ENCODE data around the gene CBR3.

CBR3 gene

DNA sequence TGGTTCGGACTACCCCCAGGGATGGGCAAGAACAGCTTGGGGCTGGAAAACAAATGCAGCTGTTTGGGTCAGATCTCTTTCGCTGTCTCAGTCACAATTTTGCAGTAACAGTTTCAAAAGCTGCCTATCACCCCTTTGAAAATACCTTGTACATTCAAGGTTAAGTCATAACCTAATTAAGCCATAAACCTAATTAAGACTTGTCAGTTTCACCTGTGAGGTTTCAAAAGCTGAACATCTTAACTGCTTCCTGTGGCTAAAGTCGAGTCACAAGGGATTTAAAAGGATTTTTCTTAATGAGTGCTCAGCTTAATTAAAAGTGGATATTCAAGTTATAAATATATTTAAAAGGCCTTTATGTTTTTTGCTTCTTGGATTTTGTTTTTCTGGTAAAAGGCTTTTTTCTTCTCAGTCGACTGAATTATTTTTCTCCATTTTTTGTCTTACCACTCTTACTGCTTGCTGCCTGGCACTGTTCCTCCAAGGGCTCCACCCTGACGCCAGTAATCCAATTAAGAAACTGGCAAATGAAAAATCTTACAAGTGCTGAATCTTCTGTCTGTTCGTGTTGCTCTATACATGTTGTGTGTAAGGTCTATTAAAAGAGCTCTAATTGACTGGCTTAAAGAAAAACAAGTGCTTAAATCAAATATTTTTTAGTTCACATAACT, 33.8 kb upstream of the CBR3 start:
- H2AK5ac ChIP-seq (ENCODE audit: low read length), result no peak overlapping the region
- H2BK120ac ChIP-seq (ENCODE audit: low read depth, low read length), result peak overlapping the region; percentile 68
- no peak overlapping the region for H3K23ac ChIP-seq (ENCODE audit: low read length)
- H3K4me1 ChIP-seq (ENCODE audit: control insufficient read depth, low read depth, low read length), result peaks cover 4% of the 10 kb centered on the region
- DNase-seq, result no peak
- peak overlapping the region; percentile 90 for H3K18ac ChIP-seq (ENCODE audit: low read length)
- no CpG with 5 or more reads among the region's 6 CpGs for WGBS (ENCODE audit: extremely low coverage, insufficient coverage, low lambda C conversion rate)
- H3K4ac ChIP-seq (ENCODE audit: low read depth, low read length), result no peak overlapping the region
- no peak overlapping the region for H3K4me3 ChIP-seq (ENCODE audit: low read length)
- H2BK15ac ChIP-seq (replicated peaks; ENCODE audit: low read depth), result no peak overlapping the region
- H3K36me3 ChIP-seq (ENCODE audit: control insufficient read depth, insufficient read depth, low read length), result no peaks in the 10 kb centered on the region
- peak overlapping the region; percentile 54 for H3K27ac ChIP-seq (ENCODE audit: low read depth, low read length)
- no peak overlapping the region for H4K8ac ChIP-seq (ENCODE audit: low read depth, low read length)
- no peak overlapping the region for H2BK5ac ChIP-seq (ENCODE audit: low read length)
- H3K9ac ChIP-seq (ENCODE audit: low read length), result no peak overlapping the region
- H3K79me1 ChIP-seq (ENCODE audit: low read length), result no peaks in the 10 kb centered on the region
- no peak overlapping the region for H4K5ac ChIP-seq (ENCODE audit: low read length)
- no peaks in the 10 kb centered on the region for H3K27me3 ChIP-seq (ENCODE audit: insufficient read depth, low read length, poor library complexity)
- no peak overlapping the region for H3K4me2 ChIP-seq (ENCODE audit: low read length)
- no peak overlapping the region for H3K56ac ChIP-seq (ENCODE audit: low read length)
- no peaks in the 10 kb centered on the region for H3K79me2 ChIP-seq (ENCODE audit: control insufficient read depth, insufficient read depth, low read length)

DNA sequence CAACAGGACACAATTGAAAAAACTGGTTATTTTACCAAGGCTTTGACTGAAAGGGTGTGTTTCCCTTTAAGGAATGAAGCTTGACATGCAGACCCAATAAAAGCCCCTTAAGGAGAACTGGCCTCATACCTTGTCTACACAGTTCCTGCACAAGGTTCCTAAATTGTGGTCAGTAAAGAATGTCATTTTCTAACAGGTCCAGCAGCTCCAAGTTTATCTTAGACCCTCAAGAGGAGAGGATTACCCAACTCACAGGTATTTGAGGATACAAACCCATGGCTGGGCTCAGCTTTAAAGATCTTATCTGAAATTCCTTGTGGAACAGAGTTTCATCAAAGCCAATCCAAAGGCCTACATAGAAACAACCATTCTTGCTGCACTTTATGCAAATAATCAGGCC, 31.4 kb upstream of the CBR3 start:
- Histone ChIP-seq H4K5ac (ENCODE audit: low read length) (no peak overlapping the region), H2BK5ac (ENCODE audit: low read length) (no peak overlapping the region)

DNA sequence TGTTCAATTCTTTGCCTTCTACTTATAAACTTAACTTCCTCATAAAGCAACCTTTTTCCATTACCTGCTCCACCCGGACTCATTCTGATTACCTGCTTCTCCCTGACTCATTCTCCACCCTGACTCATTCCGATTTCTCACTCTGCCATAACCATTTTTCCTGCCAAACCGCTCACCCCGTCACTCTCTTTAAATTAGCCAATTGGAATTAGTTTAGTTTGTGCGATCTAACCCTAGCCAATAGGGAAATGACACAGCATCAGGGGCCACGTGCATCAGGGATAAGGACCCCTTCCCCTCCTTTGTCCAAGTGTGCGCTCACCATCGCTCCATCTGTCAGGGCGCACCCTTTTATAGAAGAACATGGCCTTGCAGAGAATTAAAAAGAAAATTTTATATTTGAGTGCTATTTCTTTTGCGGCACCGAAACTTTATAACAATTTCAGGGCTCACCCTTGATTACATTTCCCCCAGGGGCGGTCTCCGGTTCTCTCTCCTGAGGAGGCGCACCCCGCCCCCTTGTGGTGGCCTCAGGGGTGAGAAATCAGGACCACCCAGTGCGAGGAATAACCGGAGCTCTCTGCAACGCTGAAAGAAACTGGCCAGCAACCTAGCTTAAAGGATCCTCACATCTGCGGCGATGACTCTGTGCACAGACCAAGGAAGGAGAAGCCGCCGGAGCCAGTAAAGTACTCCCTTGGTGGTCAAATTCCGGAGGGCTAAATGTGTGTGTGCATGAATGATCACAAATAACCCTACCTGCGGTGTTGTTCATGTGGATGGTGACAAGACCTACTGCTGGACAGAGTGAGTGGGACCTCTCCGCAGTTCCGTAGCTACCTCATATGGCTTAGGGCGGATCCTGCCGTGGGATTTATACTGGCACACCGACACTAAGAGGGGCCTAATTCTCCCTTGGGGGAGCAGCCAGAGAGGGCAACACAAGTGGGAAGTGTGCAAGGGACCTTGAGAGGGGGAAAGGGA, 30.3 kb upstream of the CBR3 start:
- H2BK5ac ChIP-seq (ENCODE audit: low read length), result peak overlapping the region; percentile 64
- H2BK15ac ChIP-seq (replicated peaks; ENCODE audit: low read depth), result no peak overlapping the region
- no peaks in the 10 kb centered on the region for H3K79me2 ChIP-seq (ENCODE audit: control insufficient read depth, insufficient read depth, low read length)
- no CpG with 5 or more reads among the region's 29 CpGs for WGBS (ENCODE audit: extremely low coverage, insufficient coverage, low lambda C conversion rate)
- H3K4me1 ChIP-seq (ENCODE audit: control insufficient read depth, low read depth, low read length), result peaks cover 4% of the 10 kb centered on the region
- DNase-seq, result peak; percentile 81
- H2BK120ac ChIP-seq (ENCODE audit: low read depth, low read length), result no peak overlapping the region
- H3K4ac ChIP-seq (ENCODE audit: low read depth, low read length), result peak overlapping the region; percentile 56
- H3K27ac ChIP-seq (ENCODE audit: low read depth, low read length), result peak overlapping the region; percentile 25
- no peak overlapping the region for H4K8ac ChIP-seq (ENCODE audit: low read depth, low read length)
- peak overlapping the region; percentile 25 for H3K18ac ChIP-seq (ENCODE audit: low read length)
- H3K36me3 ChIP-seq (ENCODE audit: control insufficient read depth, insufficient read depth, low read length), result no peaks in the 10 kb centered on the region
- H3K4me3 ChIP-seq (ENCODE audit: low read length), result peak overlapping the region; percentile 1
- no peaks in the 10 kb centered on the region for H3K79me1 ChIP-seq (ENCODE audit: low read length)
- H3K23ac ChIP-seq (ENCODE audit: low read length), result no peak overlapping the region
- peak overlapping the region; percentile 56 for H2AK5ac ChIP-seq (ENCODE audit: low read length)
- no peak overlapping the region for H4K5ac ChIP-seq (ENCODE audit: low read length)
- H3K4me2 ChIP-seq (ENCODE audit: low read length), result peak overlapping the region; percentile 19
- peak overlapping the region; percentile 76 for H3K9ac ChIP-seq (ENCODE audit: low read length)
- peak overlapping the region; percentile 89 for H3K56ac ChIP-seq (ENCODE audit: low read length)
- H3K27me3 ChIP-seq (ENCODE audit: insufficient read depth, low read length, poor library complexity), result no peaks in the 10 kb centered on the region

More for the DNA sequence above, 31.4 kb upstream of the CBR3 start:
- H3K36me3 ChIP-seq (ENCODE audit: control insufficient read depth, insufficient read depth, low read length), result no peaks in the 10 kb centered on the region
- no peak overlapping the region for H3K18ac ChIP-seq (ENCODE audit: low read length)
- H3K4me1 ChIP-seq (ENCODE audit: control insufficient read depth, low read depth, low read length), result peaks cover 4% of the 10 kb centered on the region
- H3K79me2 ChIP-seq (ENCODE audit: control insufficient read depth, insufficient read depth, low read length), result no peaks in the 10 kb centered on the region
- H4K8ac ChIP-seq (ENCODE audit: low read depth, low read length), result no peak overlapping the region
- H3K9ac ChIP-seq (ENCODE audit: low read length), result no peak overlapping the region
- H3K27me3 ChIP-seq (ENCODE audit: insufficient read depth, low read length, poor library complexity), result no peaks in the 10 kb centered on the region
- no peak overlapping the region for H3K4ac ChIP-seq (ENCODE audit: low read depth, low read length)
- no peak overlapping the region for H2BK15ac ChIP-seq (replicated peaks; ENCODE audit: low read depth)
- H2BK120ac ChIP-seq (ENCODE audit: low read depth, low read length), result no peak overlapping the region
- H3K79me1 ChIP-seq (ENCODE audit: low read length), result no peaks in the 10 kb centered on the region
- no peak overlapping the region for H3K27ac ChIP-seq (ENCODE audit: low read depth, low read length)
- H3K4me3 ChIP-seq (ENCODE audit: low read length), result no peak overlapping the region
- DNase-seq, result peak; percentile 41
- H2AK5ac ChIP-seq (ENCODE audit: low read length), result no peak overlapping the region
- H3K23ac ChIP-seq (ENCODE audit: low read length), result no peak overlapping the region
- no peak overlapping the region for H3K56ac ChIP-seq (ENCODE audit: low read length)
- no peak overlapping the region for H3K4me2 ChIP-seq (ENCODE audit: low read length)

DNA sequence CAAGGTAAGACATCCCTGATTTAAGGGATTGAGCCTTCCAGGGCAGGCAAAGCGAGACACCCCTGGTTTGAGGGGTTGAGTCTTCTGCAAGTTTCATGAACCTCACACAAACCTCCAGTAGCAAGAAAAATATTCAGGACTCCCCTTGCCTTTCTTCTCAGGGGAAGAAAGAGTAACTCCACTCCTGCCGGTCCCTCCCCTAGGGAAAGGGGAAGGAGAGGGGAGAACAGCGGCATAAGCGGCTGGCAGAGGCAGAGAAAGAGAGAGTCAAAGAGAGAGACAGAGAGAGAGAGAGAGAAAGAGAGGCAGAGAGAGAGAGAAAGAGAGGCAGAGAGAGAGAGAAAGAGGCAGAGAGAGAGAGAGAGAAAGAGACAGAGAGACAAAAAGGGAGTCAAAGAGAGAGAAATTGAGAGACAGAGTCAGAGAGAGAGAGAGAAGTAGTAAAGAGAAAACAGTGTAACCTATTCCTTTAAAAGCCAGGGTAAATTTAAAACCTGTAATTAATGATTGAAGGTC, 29.5 kb upstream of the CBR3 start:
- H3K36me3 ChIP-seq (ENCODE audit: control insufficient read depth, insufficient read depth, low read length), result no peaks in the 10 kb centered on the region
- peak overlapping the region; percentile 1 for H3K4me3 ChIP-seq (ENCODE audit: low read length)
- DNase-seq, result peak; percentile 38
- no peak overlapping the region for H2BK120ac ChIP-seq (ENCODE audit: low read depth, low read length)
- peak overlapping the region; percentile 64 for H2BK5ac ChIP-seq (ENCODE audit: low read length)
- peak overlapping the region; percentile 56 for H2AK5ac ChIP-seq (ENCODE audit: low read length)
- peak overlapping the region; percentile 89 for H3K56ac ChIP-seq (ENCODE audit: low read length)
- H4K8ac ChIP-seq (ENCODE audit: low read depth, low read length), result no peak overlapping the region
- peak overlapping the region; percentile 25 for H3K27ac ChIP-seq (ENCODE audit: low read depth, low read length)
- H2BK15ac ChIP-seq (replicated peaks; ENCODE audit: low read depth), result no peak overlapping the region
- no peaks in the 10 kb centered on the region for H3K79me1 ChIP-seq (ENCODE audit: low read length)
- no peak overlapping the region for H4K5ac ChIP-seq (ENCODE audit: low read length)
- peak overlapping the region; percentile 76 for H3K9ac ChIP-seq (ENCODE audit: low read length)
- H3K4me2 ChIP-seq (ENCODE audit: low read length), result peak overlapping the region; percentile 19
- H3K18ac ChIP-seq (ENCODE audit: low read length), result peak overlapping the region; percentile 25
- H3K4ac ChIP-seq (ENCODE audit: low read depth, low read length), result peak overlapping the region; percentile 5
- peaks cover 4% of the 10 kb centered on the region for H3K4me1 ChIP-seq (ENCODE audit: control insufficient read depth, low read depth, low read length)
- H3K23ac ChIP-seq (ENCODE audit: low read length), result no peak overlapping the region
- WGBS (ENCODE audit: extremely low coverage, insufficient coverage, low lambda C conversion rate), result no CpG with 5 or more reads among the region's 4 CpGs
- no peaks in the 10 kb centered on the region for H3K27me3 ChIP-seq (ENCODE audit: insufficient read depth, low read length, poor library complexity)
- H3K79me2 ChIP-seq (ENCODE audit: control insufficient read depth, insufficient read depth, low read length), result no peaks in the 10 kb centered on the region

GRCh38 chr21:36109868-36110267, 25.0 kb upstream of the CBR3 start:
- Histone ChIP-seq H3K56ac (ENCODE audit: low read length) (no peak overlapping the region), H3K27me3 (ENCODE audit: insufficient read depth, low read length, poor library complexity) (no peaks in the 10 kb centered on the region), H4K8ac (ENCODE audit: low read depth, low read length) (no peak overlapping the region), H2AK5ac (ENCODE audit: low read length) (no peak overlapping the region), H3K4me3 (ENCODE audit: low read length) (no peak overlapping the region), H3K4me1 (ENCODE audit: control insufficient read depth, low read depth, low read length) (peaks cover 4% of the 10 kb centered on the region), H3K36me3 (ENCODE audit: control insufficient read depth, insufficient read depth, low read length) (no peaks in the 10 kb centered on the region), H3K4me2 (ENCODE audit: low read length) (no peak overlapping the region), H3K79me1 (ENCODE audit: low read length) (no peaks in the 10 kb centered on the region), H3K79me2 (ENCODE audit: control insufficient read depth, insufficient read depth, low read length) (no peaks in the 10 kb centered on the region), H3K23ac (ENCODE audit: low read length) (no peak overlapping the region), H2BK15ac (replicated peaks; ENCODE audit: low read depth) (no peak overlapping the region), H3K4ac (ENCODE audit: low read depth, low read length) (no peak overlapping the region), H3K27ac (ENCODE audit: low read depth, low read length) (no peak overlapping the region), H4K5ac (ENCODE audit: low read length) (no peak overlapping the region), H3K18ac (ENCODE audit: low read length) (no peak overlapping the region), H2BK5ac (ENCODE audit: low read length) (no peak overlapping the region), H3K9ac (ENCODE audit: low read length) (no peak overlapping the region), H2BK120ac (ENCODE audit: low read depth, low read length) (no peak overlapping the region)
- WGBS (ENCODE audit: extremely low coverage, insufficient coverage, low lambda C conversion rate), result no CpG with 5 or more reads among the region's 10 CpGs
- no peak for DNase-seq

Measured in mesendoderm (in vitro differentiated cells).